IMR-90 (cell line): ENCODE data around the gene RNFT2. TPM values are rescaled to one million over a fixed set of nuclear protein-coding genes. Genes with fewer than 3 reads are reported as not detected.

Source experiments
- ATAC-seq: fragments of 200-7000 bp; cut with Tn5 transposase; 2 replicates; pipeline ENCODE4 v1.9.1; 2020; ENCODE audit warnings: low read depth, mild to moderate bottlenecking, moderate library complexity
- BruUV-seq: library from RNA; stranded (reverse); fragments of 400-500 nt; replicated peaks from 2 replicates; lab custom pipeline; 2021; lab: Mats Ljungman, UMichigan
- CTCF ChIA-PET: fragments of 300-600 bp; formaldehyde crosslinking; extraction: SDS; loops from one replicate; lab custom pipeline; 2021; ENCODE audit warnings: antibody characterized with exemption; lab: Yijun Ruan, JAX
- POLR2A ChIA-PET: fragments of 300-600 bp; sonication (Branson Sonifier 250); formaldehyde crosslinking; loops from one replicate; lab custom pipeline; 2022; ENCODE audit warnings: antibody characterized with exemption; ENCODE audit not compliant: unreplicated experiment; lab: Charles Lee
- DNase-seq: peaks from one replicate; pipeline ENCODE4 v3.0.0; 2013
- H2AFZ ChIP-seq: replicated peaks from 2 replicates; pipeline ENCODE3; 2013; ENCODE audit warnings: low read length, mild to moderate bottlenecking; ENCODE audit not compliant: poor library complexity
- H2AK5ac ChIP-seq: 2 replicates; pipeline ENCODE4 v1.6.1; 2013; ENCODE audit warnings: low read depth, low read length, inconsistent platforms
- H2AK9ac ChIP-seq: replicated peaks from 2 replicates; pipeline ENCODE3; 2013; ENCODE audit warnings: mild to moderate bottlenecking, low read depth, low read length, moderate library complexity; ENCODE audit not compliant: poor library complexity
- H2BK120ac ChIP-seq: 2 replicates; pipeline ENCODE4 v1.6.1; 2013; ENCODE audit warnings: low read depth, low read length, inconsistent platforms
- H2BK15ac ChIP-seq: 3 replicates; pipeline ENCODE4 v1.6.1; 2013; ENCODE audit warnings: low read depth, low read length, inconsistent platforms
- H2BK20ac ChIP-seq: 2 replicates; pipeline ENCODE4 v1.6.1; 2013; ENCODE audit warnings: low read depth, mild to moderate bottlenecking, inconsistent platforms, low read length, moderate library complexity
- H2BK5ac ChIP-seq: 2 replicates; pipeline ENCODE4 v1.6.1; 2013; ENCODE audit warnings: mild to moderate bottlenecking, low read depth, low read length, inconsistent platforms; ENCODE audit not compliant: poor library complexity, severe bottlenecking
- H3K14ac ChIP-seq: replicated peaks from 2 replicates; pipeline ENCODE4 v1.6.1; 2013; ENCODE audit warnings: low read depth, low read length, inconsistent platforms
- H3K18ac ChIP-seq: 2 replicates; pipeline ENCODE4 v1.6.1; 2013; ENCODE audit warnings: low read depth, low read length, control low read depth
- H3K23ac ChIP-seq: 2 replicates; pipeline ENCODE4 v1.6.1; 2013; ENCODE audit warnings: low read depth, low read length, inconsistent platforms
- H3K27ac ChIP-seq: 2 replicates; pipeline ENCODE4 v1.5.1; 2013; ENCODE audit warnings: mild to moderate bottlenecking, control low read depth, low read length; ENCODE audit not compliant: insufficient read depth
- H3K27me3 ChIP-seq: 2 replicates; pipeline ENCODE4 v1.6.1; 2013; ENCODE audit warnings: low read length; ENCODE audit not compliant: control insufficient read depth, insufficient read depth
- H3K36me3 ChIP-seq: 2 replicates; pipeline ENCODE4 v1.6.1; 2013; ENCODE audit warnings: low read length, mixed read lengths; ENCODE audit not compliant: control insufficient read depth, insufficient read depth
- H3K4ac ChIP-seq: 2 replicates; pipeline ENCODE4 v1.6.1; 2013; ENCODE audit warnings: low read depth, low read length, inconsistent platforms
- H3K4me1 ChIP-seq: 2 replicates; pipeline ENCODE4 v1.6.1; 2013; ENCODE audit warnings: low read length, mixed read lengths; ENCODE audit not compliant: control insufficient read depth, insufficient read depth
- H3K4me2 ChIP-seq: 2 replicates; pipeline ENCODE4 v1.6.1; 2013; ENCODE audit warnings: low read depth, mild to moderate bottlenecking, control low read depth, low read length, moderate library complexity
- H3K4me3 ChIP-seq: 2 replicates; pipeline ENCODE4 v1.5.1; 2013; ENCODE audit warnings: low read depth, mild to moderate bottlenecking, control low read depth, low read length, moderate library complexity; ENCODE audit not compliant: insufficient read depth
- H3K56ac ChIP-seq: 2 replicates; pipeline ENCODE4 v1.6.1; 2013; ENCODE audit warnings: low read length, inconsistent platforms; ENCODE audit not compliant: insufficient read depth; ENCODE audit errors: extremely low read depth
- H3K79me1 ChIP-seq, 2 experiments: 2 replicates each; pipeline ENCODE4 v1.6.1; 2013; ENCODE audit warnings: low read length in 2 of 2, inconsistent platforms in 1 of 2, low read depth in 1 of 2
- H3K9ac ChIP-seq: 2 replicates; pipeline ENCODE4 v1.6.1; 2013; ENCODE audit warnings: low read depth, low read length, control low read depth
- H3K9me1 ChIP-seq: 2 replicates; pipeline ENCODE4 v1.6.1; 2013; ENCODE audit warnings: low read length, inconsistent platforms; ENCODE audit not compliant: insufficient read depth
- H3K9me3 ChIP-seq: 2 replicates; pipeline ENCODE4 v1.6.1; 2013; ENCODE audit warnings: low read length; ENCODE audit not compliant: control insufficient read depth, insufficient read depth
- H4K20me1 ChIP-seq: 2 replicates; pipeline ENCODE4 v1.6.1; 2013; ENCODE audit warnings: low read length, inconsistent platforms; ENCODE audit not compliant: insufficient read depth
- H4K5ac ChIP-seq: 2 replicates; pipeline ENCODE4 v1.6.1; 2013; ENCODE audit warnings: mild to moderate bottlenecking, low read depth, low read length, control low read depth
- H4K8ac ChIP-seq, 2 experiments: 2 replicates each; pipeline ENCODE4 v1.6.1; 2013; ENCODE audit warnings: low read depth in 2 of 2, low read length in 2 of 2, control low read depth in 1 of 2, inconsistent platforms in 1 of 2
- H4K91ac ChIP-seq: 2 replicates; pipeline ENCODE4 v1.6.1; 2013; ENCODE audit warnings: low read depth, low read length, inconsistent platforms; ENCODE audit not compliant: insufficient read depth
- CEBPB ChIP-seq: IDR thresholded peaks from 2 replicates; pipeline ENCODE4 v1.6.1; 2012; ENCODE audit warnings: low read depth, low read length, improper control_type of control experiment
- RCOR1 ChIP-seq: IDR thresholded peaks from 2 replicates; pipeline ENCODE4 v1.6.1; 2012; ENCODE audit warnings: mild to moderate bottlenecking, low read length, improper control_type of control experiment; ENCODE audit not compliant: insufficient replicate concordance
- WGBS, 2 experiments: methylation state at CpG; one replicate each; pipeline versions ENCODE4 v1.1.5 to v1.1.7; 2013; ENCODE audit warnings: missing lambda C conversion rate in 2 of 2; ENCODE audit not compliant: insufficient read length in 1 of 2; ENCODE audit errors: extremely low coverage in 2 of 2; 5-methylcytosine and 5-hydroxymethylcytosine counted together
- dilution Hi-C: fragments of 300-500 bp; cut with HindIII; formaldehyde crosslinking; loops from one replicate; pipeline ENCODE4 v1.14.3; 2018; ENCODE audit warnings: low sequenced_read_pairs; ENCODE audit not compliant: unreplicated experiment
- in situ Hi-C: fragments of 300-500 bp; cut with MboI; formaldehyde crosslinking; loops from 3 replicates; pipeline ENCODE4 v1.14.3; 2019; ENCODE audit warnings: low sequenced_read_pairs, inconsistent platforms, mixed read lengths
- intact Hi-C: fragments of 100-400 bp; cut with micrococcal nuclease; formaldehyde crosslinking; loops from 2 replicates; pipeline ENCODE4 v1.10.0; 2022
- polyA plus RNA-seq, 3 experiments: library from polyadenylated mRNA; depleted of rRNA; stranded (reverse); fragments of >200 nt; gene quantifications; 2 replicates each; pipeline ENCODE4 v1.2.3, GENCODE V29; 2012; ENCODE audit warnings: low replicate concordance in 1 of 3
- total RNA-seq: library from RNA; depleted of rRNA; stranded (reverse); fragments of >200 nt; gene quantifications from 2 replicates; pipeline ENCODE4 v1.2.3, GENCODE V29; 2012

Gene RNFT2
- total and polyA plus RNA-seq, 2 of the 4 experiments (the other 2 are of a cell fraction), result 1.6 to 2.3 TPM

GRCh38 chr12:116790066-116790465, 52.0 kb downstream of the RNFT2 start:
- Histone ChIP-seq H4K8ac (no peak overlapping the region), H4K5ac (no peak overlapping the region), H3K4me3 (no peak overlapping the region), H4K91ac (no peak overlapping the region), H3K4ac (no peak overlapping the region), H3K9ac (no peak overlapping the region), H2AK5ac (no peak overlapping the region), H3K36me3 (no peaks in the 10 kb centered on the region), H2BK20ac (no peak overlapping the region), H3K23ac (no peak overlapping the region), H3K79me1 (no peaks in the 10 kb centered on the region), H3K27me3 (no peaks in the 10 kb centered on the region), H2BK120ac (no peak overlapping the region), H3K9me3 (no peaks in the 10 kb centered on the region), H4K20me1 (no peaks in the 10 kb centered on the region), H2AK9ac (no peak overlapping the region), H3K14ac (no peak overlapping the region), H2BK15ac (no peak overlapping the region), H3K56ac (no peak overlapping the region), H3K4me1 (no peaks in the 10 kb centered on the region; the same call in 1 of the 2 replicates), H2BK5ac (no peak overlapping the region), H3K18ac (no peak overlapping the region), H3K27ac (no peak overlapping the region), H3K9me1 (no peaks in the 10 kb centered on the region), H2AFZ (no peak overlapping the region), H3K4me2 (no peak overlapping the region)
- intact Hi-C loops, result loop anchor here (1.0 kb wide), 1 partner anchor 14 kb away; no protein-coding TSS in a partner anchor
- DNase-seq (peak; percentile 16), ATAC-seq (peak; percentile 61)
- dilution Hi-C loops, result no loop called here
- TF ChIP-seq RCOR1 (no peak), CEBPB (peak; percentile 60)
- in situ Hi-C loops, result no loop called here
- no TSS peak for BruUV-seq
- no CpG with 5 or more reads among the region's 1 CpG for WGBS, 2 experiments
- ChIA-PET POLR2A (no interaction called here), CTCF (no interaction called here)
